ENCODE measurements around the gene N4BP2L2.

The N4BP2L2 gene

DNA sequence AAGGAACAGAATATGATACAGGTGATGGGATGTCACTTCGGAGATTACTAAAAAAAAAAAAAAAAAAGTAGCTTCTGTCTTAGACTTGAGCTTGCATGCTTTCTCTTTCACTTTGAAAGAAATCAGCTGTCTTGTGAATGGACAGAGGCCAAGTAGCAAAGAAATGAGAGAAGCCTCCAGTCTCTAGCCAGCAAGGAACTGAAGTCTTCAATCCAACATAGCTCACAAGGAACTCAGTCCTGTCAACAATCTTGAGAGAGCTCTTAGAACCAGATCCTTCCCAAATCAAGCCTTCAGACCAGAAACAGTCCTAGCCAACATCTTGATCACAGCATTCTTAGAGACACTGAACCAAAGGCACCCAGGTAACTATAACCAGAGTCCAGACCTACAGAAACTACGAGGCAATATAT, 7.7 kb downstream of the N4BP2L2 start:
- DNase-seq (ENCODE audit: low read depth in 2 of 2) = peak in 1 of 2 experiments; percentile 13

DNA sequence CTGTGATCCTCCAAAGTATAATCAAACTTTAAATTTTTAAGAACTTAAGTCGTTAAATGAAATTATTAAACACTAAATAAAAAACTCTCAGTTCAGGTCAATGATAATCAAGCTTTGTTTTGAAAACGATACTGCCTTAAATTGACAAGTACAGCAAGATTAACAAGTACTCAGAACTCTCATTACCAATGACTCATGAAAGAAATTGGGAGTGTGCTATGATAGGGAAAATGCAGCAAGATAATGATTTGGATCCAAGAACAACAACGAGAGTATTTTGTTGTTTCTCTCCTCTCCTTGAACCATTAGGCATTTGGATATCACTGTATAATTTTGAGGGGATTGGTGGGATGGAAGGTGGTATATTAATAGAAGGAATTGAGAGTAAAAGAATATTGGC, 10.2 kb downstream of the N4BP2L2 start:
- no peak for DNase-seq (ENCODE audit: low read depth in 2 of 2)

DNA sequence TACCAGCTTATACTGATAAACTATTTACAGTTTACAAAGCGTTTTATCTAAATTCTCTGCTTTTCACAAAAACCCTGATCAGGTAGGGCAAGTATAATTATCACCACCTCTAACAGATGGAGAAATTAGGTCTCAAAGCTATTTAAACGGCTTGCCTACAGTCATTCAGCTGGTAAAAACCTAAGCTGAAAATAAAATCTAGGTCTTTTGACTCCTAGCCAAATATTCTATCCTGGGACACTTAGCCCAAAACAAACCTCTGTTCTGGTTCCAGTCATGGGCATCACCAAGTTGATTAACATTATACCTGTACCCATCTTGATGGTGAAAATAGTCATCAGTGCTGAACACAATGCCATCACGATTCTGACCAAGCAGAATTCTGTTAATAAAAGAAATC, 11.4 kb downstream of the N4BP2L2 start:
- no peak for DNase-seq (ENCODE audit: low read depth in 2 of 2)

DNA sequence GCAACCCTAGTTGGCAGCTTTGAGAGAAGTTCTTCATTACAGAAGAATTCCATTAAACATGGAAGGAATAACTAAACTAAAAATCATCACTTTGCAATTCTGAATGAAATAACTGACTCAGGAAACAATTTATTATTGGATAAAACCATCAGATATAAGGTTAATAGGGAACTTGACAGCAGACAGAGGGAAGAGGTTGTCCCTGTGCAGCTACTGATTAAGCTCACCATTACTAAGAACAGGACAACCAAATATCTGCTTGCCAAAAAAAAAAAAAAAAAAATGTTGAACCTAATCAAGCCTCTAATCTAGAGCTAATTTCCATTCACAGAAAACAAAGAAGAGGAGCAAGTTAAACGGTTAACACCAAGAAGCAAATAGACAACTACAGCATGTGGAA, 12.8 kb downstream of the N4BP2L2 start:
- DNase-seq (ENCODE audit: low read depth in 2 of 2) = no peak

DNA sequence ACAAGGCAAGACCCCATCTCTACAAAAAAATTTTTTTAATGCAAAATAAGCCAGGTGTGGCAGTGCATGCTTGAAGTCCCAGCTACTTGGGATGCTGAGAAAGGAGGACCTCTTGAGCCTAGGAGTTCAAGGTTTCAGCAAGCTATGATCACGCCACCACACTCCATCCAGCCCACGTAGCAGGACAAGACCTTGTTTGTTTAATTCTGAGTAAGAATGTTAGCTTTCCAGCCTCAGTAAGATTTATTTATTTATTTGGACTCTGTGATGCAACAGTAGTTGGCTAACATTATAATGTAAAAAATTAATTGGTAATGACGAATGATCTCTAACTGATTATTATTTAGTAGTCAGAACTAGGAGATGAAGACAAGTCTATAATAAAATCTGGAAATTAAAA, 23.3 kb downstream of the N4BP2L2 start:
- no peak for DNase-seq (ENCODE audit: low read depth in 2 of 2)

DNA sequence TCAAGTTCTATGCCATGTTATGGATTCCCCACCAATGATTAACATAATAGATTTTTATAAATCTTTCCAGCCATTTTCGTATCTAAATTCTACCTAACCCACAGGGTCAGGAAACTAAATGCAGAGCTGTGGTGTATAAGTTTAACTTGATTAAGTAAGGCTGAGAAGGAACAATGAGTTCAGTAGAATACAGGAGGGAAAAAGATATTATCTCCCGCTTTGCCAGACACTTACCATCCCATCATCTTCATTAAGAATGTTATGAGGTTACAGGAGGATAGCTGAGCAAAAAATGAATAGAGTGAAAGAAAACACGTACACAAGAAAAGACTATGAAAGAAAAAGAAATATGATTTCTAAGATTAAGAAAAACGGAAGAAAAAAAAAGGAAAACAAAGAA, 27.1 kb downstream of the N4BP2L2 start:
- DNase-seq (ENCODE audit: low read depth in 2 of 2) = no peak

DNA sequence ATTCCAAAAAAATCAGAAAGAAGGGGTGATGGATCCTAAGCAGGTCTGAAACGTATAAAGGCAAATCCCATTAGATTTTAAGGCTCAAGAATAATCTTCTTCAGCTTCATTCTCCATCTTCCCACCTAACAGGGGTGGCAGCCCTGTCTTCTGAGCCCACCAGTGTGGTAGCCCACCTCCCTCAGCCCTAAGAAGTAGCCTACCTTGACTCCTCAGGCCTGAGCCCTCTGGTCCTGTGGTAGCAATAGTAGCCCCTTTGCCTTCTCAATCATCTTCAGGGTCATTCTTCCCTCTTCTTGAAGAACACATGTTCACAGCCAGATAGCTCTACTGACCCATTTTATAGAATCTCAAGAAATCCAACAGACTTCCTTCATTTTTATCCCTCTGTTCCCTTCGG, 33.7 kb downstream of the N4BP2L2 start:
- no peak for DNase-seq (ENCODE audit: low read depth in 2 of 2)

DNA sequence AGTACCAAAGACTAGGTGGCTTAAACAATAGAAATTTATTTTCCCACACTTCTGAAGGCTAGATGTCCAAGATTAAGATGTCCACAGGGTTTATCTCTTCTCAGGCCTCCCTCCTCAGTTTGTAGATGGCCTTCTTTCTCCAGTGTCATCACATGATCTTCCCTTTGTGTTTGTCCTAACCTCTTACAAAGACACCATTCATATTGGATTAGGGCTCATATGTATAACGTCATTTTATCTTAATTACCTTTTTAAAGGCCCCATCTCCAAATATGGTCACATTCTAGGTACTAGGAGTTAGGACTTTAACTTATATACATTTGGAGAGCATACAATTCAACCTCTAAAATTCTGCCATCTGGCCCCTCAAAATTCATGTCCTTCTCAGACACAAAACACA, 34.3 kb downstream of the N4BP2L2 start:
- DNase-seq (ENCODE audit: low read depth in 2 of 2) = no peak

DNA sequence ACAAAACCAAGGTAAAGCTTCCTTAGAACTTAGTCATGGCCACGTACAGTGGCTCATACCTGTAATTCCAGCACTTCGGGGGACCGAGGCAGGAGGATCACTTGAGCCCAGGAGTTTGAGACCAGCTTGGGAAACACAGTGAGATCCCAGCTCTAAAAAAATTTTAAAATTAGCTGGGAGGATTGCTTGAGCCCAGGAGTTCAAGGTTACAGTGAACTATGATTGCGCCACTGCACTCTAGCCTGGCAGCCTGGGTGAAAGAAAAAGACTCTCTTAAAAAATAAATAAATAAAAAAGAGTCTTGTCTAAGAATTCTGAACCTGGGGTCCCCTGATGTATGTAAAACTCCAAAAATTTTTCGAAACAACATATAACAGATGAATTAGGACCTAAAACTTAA, 34.9 kb downstream of the N4BP2L2 start:
- no peak for DNase-seq (ENCODE audit: low read depth in 2 of 2)

DNA sequence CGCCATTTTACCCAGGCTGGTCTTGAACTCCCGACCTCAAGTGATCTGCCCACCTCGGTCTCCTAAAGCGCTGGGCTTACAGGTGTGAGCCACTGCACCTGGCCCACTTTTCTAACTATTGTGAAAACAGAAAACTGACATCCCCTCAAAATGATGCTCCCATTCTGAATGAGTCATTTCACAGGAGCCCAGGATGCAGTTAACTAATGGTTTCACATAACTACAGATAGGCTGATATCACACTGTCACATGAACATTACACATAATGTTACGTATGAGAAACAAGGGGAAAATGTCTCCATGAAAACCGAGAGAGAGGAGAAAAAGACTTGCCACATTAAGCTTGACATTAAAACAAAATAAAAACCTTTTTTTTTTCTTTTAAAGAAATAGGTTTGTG, 37.5 kb downstream of the N4BP2L2 start:
- no peak for DNase-seq (ENCODE audit: low read depth in 2 of 2)

DNA sequence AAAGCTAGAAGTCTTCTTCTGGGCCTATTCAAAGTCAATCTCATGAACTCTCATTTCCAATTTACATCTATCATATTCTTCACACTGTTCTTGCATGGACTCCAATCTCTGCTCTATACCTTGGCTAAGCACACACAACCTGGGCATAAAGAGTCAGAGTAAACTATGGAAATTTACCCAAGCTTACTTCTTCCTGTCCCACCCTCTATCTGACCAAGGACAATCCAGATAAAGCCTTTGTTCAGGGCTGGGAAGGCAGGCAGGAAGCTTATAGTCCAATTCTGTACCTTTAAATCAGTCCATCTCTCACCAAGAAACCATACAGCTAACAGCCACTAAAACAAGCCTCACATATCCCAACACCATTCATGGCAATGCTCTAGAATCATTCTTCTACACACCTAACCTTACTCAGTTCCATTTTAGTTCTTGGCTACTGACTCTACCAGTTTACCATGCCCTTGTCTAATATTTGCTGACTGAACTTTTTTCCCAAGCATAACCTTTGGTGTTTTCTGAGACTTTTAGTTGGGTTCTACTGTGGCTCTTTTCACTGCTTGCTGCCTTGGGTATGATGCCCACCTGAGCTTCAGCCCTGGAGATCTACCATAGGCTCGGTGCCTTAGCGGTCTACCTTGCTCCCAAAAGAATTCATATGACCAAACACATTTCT, 38.9 kb downstream of the N4BP2L2 start:
- DNase-seq (ENCODE audit: low read depth in 2 of 2) = no peak

DNA sequence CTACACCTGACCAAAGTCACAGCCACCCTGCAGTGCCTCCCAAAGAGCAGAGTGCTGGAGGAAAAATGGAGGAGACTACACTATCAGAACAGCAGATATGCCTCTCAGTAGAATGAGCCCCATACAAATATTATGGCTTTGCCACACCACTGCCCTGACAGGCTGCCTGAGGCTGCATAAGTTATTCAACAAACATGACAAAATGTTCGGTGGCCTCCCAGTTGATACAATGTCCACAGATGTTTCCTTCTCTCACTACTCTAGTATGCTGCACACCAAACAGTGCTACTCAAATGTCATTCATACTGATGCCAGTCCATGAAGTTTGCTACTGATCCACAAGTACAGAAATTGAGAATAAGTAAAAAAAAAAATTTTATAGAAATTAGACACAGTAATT, 41.0 kb downstream of the N4BP2L2 start:
- no peak for DNase-seq (ENCODE audit: low read depth in 2 of 2)

DNA sequence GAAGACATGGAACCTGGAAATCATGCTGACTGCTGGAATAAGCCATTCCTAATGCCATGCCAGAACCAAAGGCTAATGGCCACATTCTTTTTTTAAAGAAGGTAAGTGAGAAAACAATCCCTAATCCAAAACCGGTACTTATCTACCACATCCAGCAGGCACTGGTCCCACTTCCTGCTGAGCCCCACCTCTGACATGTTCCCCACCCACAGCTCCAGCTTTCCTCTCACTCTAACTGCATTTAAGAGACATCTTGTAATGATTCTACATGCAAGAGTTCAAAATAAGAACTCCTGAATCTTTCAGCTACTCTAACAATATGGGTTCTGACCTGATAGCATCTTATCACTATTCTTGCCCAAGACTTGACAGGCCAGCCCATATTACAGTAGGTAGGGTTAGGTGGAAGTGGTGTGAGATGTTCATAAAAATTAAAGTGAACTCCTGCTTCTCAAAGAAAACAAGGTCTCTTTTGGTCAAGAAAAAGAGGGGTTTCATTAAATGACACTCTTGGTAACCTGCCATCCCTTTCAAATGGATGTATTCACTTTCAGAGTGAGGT, 41.9 kb downstream of the N4BP2L2 start:
- no peak for DNase-seq (ENCODE audit: low read depth in 2 of 2)

DNA sequence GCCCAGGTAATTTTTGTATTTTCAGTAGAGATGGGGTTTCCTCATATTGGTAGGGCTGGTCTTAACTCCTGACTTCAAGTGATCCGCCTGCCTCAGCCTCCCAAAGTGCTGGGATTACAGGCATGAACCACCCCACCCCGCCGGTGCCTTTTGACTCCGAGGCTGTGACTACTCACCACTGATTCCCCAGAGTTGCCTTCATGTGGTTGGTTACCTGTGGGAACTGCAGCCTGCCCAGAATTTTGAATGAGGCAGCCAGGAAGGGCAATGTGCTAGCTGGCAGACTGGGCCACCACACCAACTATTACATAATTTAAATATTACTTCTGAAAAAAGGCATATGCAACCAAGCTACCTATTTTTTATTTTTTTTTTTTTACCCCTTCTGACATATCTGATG, 42.8 kb downstream of the N4BP2L2 start:
- no peak for DNase-seq (ENCODE audit: low read depth in 2 of 2)

DNA sequence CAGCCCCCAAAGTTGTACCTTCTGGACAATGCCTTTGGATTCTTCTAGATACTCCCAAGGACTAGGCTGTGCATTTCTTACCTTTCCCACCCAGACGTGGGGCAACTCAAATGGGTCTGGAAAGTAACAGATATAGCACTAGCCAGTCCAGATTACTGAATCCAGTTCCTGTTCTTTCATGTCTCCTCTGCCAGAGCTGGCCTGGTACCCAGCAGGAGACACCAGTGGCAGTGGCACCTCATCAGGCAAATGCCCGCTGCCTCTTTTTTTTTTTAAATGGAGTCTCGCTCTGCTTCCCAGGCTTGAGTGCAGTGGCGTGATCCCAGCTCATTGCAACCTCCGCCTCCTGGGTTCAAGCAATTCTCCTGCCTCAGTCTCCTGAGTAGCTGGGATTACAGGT, 43.2 kb downstream of the N4BP2L2 start:
- DNase-seq (ENCODE audit: low read depth in 2 of 2) = no peak

DNA sequence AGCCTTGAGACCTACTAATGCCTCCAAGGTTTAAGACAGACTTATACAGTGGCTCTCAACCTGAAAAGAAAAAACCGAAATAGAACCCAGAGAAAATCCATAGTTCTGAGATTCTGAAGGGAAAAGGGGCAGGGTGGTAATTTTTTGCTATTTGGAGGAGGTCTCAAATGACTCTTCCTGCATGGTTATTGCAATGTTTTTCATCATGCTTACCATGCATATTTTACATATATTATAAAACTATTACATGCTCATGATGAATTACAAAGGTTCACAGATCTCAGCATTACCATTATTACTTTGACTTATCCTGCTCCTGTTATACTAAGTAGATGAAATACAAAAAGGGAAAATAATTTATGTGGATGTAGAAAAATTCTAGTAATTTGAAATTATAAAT, 47.6 kb downstream of the N4BP2L2 start:
- DNase-seq (ENCODE audit: low read depth in 2 of 2) = no peak

DNA sequence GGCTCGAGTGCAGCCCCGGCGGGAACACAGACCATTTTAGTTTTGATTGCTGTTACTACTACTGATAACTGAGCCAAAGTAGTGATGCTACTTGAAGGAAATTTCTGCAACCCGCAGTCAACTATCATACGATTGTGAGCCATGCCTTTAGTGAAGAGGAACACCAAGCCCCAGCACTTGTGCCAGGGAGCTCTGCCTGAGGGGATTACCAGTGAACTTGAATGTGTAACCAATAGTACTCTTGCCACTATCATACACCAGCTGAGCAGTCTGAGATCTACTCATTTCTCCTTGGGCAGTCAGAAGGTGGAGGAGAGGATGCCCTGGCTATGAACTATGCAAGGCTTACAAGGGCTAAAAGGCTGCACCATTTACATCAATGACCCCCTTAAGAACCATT, 61.7 kb downstream of the N4BP2L2 start:
- no peak for DNase-seq (ENCODE audit: low read depth in 2 of 2)

DNA sequence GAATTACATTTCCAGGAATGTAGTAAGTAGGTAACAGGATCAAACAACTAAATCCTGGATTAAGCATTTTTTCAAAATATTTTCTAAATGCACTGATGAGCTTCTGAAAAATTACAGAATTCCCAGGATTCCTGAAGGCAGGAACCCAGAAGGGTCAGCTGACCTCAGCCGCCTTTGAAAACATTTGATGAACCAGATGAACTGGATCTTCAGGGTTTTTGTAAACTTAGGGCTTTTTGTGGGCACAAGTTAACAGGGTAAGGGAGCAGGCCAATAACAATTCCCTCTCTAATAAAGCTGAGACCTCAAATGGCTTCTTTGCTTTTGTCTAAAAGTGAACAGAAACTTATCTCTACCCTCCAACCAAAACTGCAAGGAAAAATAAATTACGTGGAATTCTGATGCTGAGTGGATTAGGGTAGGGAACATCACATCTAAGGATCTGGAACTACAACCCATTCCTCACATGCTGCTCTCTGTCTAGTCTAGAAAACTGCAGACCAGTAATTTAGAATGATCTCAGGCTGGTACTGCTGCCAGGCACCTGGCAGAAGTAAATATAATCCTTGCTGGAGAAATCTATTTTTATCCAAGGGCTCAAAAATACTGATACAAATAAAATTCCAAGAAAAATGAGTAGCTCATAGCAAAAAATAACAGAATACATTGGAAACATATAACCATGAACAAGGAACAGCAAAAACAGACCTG, 62.4 kb downstream of the N4BP2L2 start:
- no peak for DNase-seq (ENCODE audit: low read depth in 2 of 2)

DNA sequence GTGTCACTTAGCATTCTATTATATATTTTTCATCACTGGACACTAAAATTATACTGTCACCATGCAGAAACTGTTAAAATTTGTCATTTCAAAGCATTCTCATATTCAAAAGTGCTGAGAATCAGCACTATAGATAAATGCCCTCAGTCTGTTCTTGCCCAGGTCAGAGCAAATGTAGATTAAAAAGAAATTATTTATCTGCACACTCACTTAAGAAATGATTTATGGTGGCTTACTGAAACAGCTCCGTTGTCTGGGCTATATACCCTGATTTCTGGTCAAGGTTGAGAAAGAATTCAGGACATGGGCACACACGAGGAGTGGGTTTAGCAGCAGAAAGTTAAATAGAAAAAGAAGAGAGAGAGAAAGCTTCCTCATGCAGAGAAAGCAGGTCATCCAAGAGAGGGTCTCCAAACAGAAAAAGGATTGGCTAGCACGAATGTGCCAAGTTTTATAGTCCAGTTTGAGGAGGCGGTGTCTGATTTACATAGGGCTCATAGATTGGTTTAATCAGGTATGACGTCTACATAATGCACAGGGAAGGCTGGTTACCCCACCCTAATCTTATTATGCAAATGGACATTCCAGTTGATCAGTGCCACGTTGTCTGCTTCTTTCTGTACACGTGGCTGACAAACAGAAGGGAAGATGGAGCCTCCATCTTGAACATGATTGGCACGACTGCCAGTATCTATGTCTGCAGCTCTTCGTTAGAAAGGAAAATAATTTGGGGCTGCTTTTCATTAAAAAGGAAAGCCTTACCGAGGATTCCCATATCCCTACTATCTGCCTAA, 63.4 kb downstream of the N4BP2L2 start:
- no peak for DNase-seq (ENCODE audit: low read depth in 2 of 2)

DNA sequence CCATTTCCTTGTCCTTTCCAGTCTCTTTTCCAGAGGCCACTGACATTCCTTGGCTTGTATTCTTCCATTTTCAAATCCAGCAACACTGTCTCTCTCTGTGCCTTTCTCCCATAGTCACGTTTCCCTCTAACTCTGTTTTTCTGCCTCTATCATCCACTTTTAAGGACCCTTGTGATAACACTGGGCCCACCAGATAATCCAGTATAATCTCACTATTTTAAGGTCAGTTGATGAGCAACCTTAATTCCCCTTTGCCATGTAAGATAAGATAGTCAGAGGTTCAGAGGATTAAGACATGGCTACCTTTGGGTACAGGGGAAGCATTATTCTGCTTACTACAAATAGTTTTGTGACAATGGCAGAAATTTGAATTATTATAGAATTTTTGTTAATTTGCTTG, 64.9 kb downstream of the N4BP2L2 start:
- DNase-seq (ENCODE audit: low read depth in 2 of 2) = no peak

DNA sequence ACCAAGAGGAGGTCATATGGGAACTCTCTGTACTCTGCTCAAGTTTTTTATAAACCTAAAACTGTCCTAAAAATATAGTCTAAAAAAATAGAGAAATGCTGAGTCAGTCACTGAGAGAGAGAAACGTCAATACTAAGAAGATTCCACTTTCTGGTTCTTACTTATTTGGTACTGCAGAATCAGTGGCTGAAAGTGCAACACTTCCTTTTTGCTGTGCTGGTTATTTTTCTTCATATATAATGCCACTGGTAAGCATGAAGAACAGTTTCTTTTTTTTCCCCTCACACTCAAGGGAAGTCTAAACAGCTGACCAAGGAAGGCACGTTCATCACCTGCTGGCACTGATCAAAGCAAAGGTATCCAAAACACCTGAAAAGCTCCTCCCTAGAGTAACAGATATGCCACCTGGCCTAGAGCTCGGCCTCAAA, 66.4 kb downstream of the N4BP2L2 start:
- no peak for DNase-seq (ENCODE audit: low read depth in 2 of 2)

DNA sequence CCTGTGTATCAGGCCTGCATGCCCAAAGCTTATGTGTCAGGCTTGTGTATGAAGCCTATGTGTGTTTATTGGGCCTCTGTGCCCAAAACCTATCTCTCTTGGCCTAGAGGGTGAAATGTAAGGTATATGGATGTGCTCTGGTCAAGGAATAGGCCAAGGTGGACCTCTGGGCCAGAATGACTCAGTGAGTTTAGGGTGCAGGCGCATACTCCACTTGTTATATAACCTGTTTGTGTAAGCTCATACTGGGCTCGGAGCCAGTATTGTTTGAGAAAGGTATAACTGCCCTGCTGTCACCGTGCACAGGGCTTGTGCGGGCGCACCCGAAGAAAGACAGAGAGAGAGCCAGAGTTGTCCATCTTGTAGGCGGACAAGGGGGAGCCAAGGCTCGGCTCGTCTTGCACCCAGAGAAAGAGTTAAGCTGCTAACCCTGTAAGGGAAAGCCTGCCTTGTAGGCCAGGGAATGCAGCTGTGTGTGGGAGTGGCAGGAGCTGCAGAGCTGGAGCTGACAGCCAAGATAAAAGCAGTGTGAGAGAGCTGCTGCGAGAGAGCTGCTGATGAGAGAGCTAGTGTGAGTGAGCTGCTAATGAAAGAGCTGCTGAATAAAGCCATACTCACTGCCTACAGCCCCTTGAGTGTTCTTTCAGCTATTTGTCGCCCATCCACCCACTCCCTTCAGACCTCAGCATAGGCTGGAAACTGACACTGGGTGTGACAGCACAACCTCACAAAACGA, 67.2 kb downstream of the N4BP2L2 start:
- peak in 1 of 2 experiments; percentile 6 for DNase-seq (ENCODE audit: low read depth in 2 of 2)
